ENCODE results near the gene NCOA6. TPM values are rescaled to one million over a fixed set of nuclear protein-coding genes. Genes with fewer than 3 reads are reported as not detected.
"Not testable (repeated sequence)": the region's sequence is repeated elsewhere in the genome, so short reads cannot be mapped to it uniquely, and the experiment has no call there.

The NCOA6 gene
- polyA plus RNA-seq, 10 donors, result 21.0 to 33.0 (median 25.9) TPM

- not testable (repeated sequence) for DNase-seq
Measured at GRCh38 chr20:34722560-34722959, 102.9 kb downstream of the NCOA6 start.

DNA sequence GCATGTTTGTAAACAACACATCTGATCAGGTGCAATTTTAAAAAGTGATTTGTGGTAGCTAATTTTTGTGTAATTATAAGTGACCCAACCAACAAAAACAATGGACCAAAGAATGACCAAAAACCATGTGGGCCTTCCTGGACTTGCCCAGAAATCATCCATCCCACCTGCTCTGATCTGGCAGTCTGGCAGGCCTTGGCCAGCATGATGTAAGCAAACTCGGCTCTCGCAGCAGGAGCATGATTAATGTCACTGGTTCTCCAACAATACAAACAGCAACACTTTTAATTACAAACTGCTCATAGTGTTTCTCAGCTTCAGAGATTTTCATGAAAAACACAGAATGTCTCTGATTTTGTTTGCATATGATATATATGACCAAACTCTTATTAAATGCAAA, 105.2 kb downstream of the NCOA6 start:
- no peak for DNase-seq

GRCh38 chr20:34719242-34720017, 106.0 kb downstream of the NCOA6 start:
- not testable (repeated sequence) for DNase-seq

GRCh38 chr20:34717230-34718095, 108.0 kb downstream of the NCOA6 start:
- no peak for DNase-seq

- DNase-seq, result no peak
Measured at GRCh38 chr20:34716921-34717229, 108.6 kb downstream of the NCOA6 start.

DNA sequence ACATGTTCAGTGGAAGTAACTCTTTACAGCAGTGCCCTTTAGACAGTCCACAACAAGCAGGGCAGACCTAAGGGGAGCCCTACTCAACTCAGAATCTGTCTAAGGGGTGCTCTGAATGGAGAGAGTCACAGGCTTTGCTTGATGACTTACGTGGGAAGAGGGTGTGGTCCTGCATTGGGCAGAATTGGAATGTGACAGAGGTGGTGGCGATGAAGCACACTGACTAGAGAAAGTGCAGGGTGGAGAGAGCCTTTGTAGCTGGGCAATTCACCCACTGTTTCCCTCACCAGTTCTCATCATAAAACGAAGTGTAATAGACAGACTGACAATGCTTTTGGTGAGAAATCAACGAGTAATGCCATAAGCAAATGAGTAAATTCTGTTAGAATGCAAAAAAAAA, 110.1 kb downstream of the NCOA6 start:
- DNase-seq, result no peak

DNA sequence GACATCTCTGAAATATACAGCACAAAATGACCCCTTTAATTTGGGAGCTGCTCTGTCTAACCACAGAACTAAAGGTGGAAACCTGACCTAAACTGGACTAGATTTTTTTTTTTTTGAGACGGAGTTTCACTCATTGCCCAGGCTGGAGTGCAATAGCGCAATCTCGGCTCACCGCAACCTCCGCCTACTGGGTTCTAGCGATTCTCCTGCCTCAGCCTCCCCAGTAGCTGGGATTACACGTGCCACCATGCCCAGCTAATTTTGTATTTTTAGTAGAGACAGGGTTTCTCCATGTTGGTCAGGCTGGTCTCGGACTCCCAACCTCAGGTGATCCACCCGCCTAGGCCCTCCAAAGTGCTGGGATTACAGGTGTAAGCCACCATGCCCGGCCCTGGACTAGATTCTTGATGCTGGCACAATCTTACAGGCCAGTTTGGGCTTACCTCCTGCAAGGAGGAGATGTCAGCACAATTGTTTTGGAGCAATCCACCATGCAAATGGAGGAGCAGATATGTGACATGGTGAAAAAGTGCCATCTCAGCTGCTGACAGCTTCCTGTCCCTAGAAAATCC, 111.4 kb downstream of the NCOA6 start:
- not testable (repeated sequence) for DNase-seq

GRCh38 chr20:34713194-34713943, 112.1 kb downstream of the NCOA6 start:
- peak; percentile 41 to 95 (median 49) for DNase-seq

DNA sequence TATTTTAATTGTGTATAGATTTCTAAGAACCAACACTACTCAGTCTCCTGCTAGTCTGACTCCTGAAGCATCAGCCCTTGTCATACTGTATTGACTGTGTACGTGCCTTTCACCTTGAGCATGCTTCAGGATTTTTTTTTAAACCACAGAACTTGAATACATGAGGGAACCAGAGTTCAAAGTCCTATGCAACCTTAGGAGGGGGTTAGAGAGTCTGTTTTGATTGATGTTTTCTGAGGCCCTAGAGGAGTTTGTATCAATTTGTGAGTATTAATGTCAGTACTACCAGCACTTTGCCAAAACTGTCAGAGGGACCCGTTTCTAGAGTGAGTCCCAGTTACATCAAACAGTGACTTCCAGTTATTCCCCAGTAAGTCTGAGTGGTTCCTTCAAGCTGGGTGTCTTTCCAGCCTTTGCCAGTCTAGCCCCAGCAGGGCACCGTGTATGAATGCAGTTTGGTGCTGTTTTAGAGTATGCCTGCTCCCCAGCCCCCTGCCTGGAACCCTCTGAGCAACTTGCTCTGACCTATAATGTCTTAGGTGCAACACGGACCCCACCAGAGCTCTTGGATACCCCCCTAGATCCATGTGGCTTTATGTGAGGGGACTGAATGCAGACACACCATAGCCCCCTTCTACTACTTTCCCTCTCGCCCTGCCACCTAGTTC, 112.8 kb downstream of the NCOA6 start:
- no peak for DNase-seq

DNA sequence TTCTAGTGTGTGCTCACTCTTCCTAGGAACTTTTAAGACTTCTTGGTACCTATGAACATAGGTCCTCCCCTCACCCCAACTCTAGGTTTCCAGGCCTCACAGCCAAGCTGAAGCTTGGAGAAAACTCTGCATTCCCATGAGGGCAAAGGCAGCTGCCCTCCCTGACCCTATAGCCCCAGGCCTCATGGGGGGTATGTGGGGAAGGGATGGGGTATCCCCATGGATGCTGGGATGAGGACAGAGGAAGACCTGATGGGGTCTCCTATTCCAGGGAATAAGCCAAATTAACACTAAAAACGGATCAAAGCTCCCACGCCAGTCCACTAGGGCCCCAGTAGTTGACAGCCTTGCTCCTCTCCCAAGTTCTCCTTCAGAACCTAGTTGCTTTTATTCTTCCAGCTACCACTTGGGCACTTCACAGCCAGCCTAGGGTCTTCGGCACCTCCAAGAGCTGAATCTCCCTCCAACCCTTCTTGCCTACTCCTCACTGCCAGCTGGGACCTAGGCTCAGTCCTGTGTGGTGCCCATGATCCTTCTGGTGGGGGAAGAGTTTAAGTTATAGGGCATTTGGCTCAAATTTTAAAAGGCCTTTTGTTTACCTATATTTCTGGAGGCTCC, 113.5 kb downstream of the NCOA6 start:
- DNase-seq, result no peak

DNA sequence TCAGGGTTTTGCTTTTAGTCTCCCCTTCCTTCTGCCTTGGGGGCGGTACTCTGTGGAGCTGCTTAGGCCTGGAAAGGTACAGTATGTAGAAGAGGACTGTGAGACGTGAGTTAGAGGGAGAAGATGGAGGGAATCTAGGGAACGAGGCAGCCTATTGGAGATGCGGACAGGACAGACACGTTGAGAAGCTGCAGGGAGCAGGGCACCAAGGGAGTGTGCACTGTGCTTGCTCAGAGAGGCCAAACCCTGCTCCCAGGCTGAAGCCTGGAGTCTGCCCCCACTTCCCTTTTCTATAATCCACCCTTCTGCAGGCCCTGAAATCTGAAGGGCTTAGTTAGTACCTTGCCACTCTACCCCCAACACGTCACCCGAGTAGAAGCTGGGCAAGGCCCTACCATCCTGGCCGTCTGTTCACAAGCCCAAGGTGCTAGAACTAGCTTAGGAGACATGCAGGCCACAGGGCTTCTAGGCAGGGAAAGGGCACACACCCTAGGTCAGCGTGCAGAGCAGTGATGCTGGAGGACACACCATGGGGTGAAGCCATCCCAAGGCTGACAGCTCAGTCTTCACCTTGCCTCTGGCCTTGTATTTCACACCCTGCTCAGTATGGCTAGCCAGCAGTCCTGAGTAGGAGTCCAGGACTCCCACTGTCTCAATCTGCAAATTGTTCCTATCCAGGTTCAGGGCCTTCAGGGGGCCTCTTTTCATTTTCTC, 114.4 kb downstream of the NCOA6 start:
- peak in 1 of 3 donors; percentile 16 for DNase-seq

- no peak for DNase-seq
Measured at GRCh38 chr20:34710568-34710839, 114.9 kb downstream of the NCOA6 start.

DNA sequence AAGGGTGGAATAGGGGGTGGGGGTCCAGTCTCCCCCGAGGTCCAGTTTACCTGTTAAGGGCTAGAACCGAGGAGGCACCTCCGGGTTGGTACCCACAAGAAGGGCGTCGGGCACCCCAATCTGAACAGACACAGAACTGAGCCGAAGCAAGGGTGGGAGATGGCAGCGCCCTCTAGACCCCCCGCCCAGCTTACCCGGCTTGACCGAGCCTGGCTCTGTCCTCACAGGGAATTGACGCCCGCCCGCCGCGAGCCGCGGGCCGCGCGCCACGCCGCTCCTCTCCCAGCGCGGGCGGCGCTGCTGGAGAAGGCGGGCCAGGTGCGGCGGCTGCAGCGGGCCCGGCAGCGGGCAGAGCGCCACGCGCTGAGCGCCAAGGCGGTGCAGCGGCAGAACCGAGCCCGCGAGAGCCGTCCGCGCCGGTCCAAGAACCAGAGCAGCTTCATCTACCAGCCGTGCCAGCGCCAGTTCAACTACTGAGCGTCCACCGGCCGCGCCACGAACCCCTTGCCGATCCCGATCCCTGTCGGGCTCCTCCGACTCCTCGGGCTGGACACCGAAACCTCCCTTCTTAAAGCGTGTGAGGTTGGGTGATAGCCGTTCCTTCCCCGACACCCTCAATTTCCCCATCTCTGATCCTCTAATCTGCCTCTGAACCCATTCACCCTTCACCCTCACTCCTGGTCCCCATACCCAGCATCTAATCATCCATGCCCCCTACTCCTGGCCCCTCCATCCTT, 115.5 kb downstream of the NCOA6 start:
- DNase-seq, result peak in 2 of 3 donors; percentile 37 to 70

GRCh38 chr20:34709044-34709830, 116.2 kb downstream of the NCOA6 start:
- DNase-seq, result peak; percentile 59 to 94 (median 80)

GRCh38 chr20:34708621-34709043, 116.8 kb downstream of the NCOA6 start:
- peak; percentile 24 to 78 (median 59) for DNase-seq

DNA sequence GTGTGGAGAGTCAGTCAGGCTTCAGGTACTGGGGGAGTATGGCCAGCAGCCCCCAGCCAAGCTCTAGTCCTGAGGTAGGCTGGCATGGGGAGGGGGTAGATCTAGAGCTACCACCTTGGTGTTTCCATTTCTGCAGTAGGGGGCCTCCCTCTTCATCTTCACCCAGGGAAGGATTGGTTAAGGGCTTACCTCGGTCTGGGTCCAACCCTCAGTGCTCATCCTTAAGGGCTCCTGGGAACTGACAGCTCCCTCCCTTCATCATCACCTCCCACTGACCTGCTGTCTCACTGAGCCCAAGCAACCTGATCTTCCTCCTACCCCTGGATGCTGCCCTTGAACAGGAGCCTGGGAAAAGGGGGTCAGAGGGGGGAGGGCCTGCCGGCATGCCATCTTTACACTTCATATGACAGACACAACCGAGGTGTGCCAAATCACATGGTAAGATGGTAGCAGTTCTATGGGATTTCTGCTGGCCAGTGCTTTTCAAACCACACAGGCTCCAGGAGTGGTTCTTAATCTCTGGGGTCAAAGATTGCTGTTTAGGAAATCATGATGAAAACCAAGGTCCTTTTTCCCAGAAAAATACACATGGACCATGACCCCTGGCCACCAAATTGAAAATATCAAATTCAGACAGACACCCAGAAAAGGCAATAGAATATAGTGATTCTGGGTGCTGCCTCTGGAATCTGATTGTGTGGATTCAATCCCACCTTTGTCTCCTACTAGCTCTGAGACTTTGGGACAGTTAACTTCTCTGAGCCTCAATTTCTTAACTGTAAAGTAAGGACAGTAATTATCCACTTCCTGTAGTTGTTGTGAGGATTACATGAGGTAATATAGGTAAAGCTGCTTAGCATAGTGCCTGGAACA, 118.3 kb downstream of the NCOA6 start:
- no peak for DNase-seq

DNA sequence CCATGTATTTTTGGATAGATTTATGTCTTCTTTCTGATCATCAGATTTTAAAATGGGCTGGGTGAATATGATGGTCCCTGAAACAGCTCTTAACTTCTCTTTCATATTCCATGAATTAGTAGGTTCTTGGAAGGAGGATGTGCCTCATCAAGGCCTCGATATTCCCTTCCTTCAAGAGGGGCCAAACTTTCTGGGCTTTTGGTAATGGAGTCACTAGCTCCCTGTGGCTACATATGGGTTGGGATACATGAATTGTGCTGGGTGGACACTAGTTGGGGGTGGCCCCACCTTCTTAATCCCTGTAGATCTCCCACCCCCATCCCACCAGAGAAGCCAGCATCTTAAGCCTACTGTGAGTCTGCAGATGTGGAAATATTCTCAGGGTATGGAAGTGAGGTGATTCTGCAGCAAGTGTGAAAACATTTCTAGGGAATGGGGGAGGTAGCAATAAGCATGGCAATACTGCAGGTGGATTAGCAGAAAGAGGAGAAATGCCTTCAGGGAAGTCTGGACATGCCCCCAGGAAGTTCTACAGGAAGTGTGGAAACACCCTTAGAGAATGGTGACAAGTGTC, 119.1 kb downstream of the NCOA6 start:
- DNase-seq, result no peak

Measured in muscle of back (tissue), 11 donors.